Upper lobe of right lung (tissue), 1 donor: Measurements from ENCODE around the gene RAB8B. TPM values are rescaled to one million over a fixed set of nuclear protein-coding genes. Genes with fewer than 3 reads are reported as not detected.

Experiments used
- ATAC-seq: fragments of 200-7000 bp; cut with Tn5 transposase; one replicate; pipeline ENCODE4 v1.9.1; 2020; ENCODE audit warnings: mild to moderate bottlenecking, moderate library complexity
- DNase-seq: peaks from one replicate; pipeline ENCODE4 v3.0.0-alpha.2; 2020
- H3K27ac ChIP-seq: fragments of 200-600 bp; one replicate; pipeline ENCODE4 v1.8.0; 2022
- H3K27me3 ChIP-seq: fragments of 200-600 bp; one replicate; pipeline ENCODE4 v1.8.0; 2022; ENCODE audit warnings: mild to moderate bottlenecking
- H3K36me3 ChIP-seq: fragments of 200-600 bp; one replicate; pipeline ENCODE4 v1.8.0; 2022
- H3K4me1 ChIP-seq: fragments of 200-600 bp; one replicate; pipeline ENCODE4 v1.8.0; 2022
- H3K4me3 ChIP-seq: fragments of 200-600 bp; one replicate; pipeline ENCODE4 v1.8.0; 2022; ENCODE audit warnings: mild to moderate bottlenecking
- H3K9me3 ChIP-seq: fragments of 200-600 bp; one replicate; pipeline ENCODE4 v1.8.0; 2022
- intact Hi-C: fragments of 100-400 bp; cut with DNase I; formaldehyde crosslinking; loops from one replicate; pipeline ENCODE4 v1.11.0; 2022
- total RNA-seq: library from RNA; stranded (reverse); fragmentation: NEBNext Ultra II Directional; extraction: Animal tissue kit (Norgen Biotek cat#: 25700); gene quantifications from one replicate; pipeline ENCODE4 v1.2.1, GENCODE V29; 2021
- TF ChIP-seq, protein P1 (sequence below): fragments of 200-600 bp; IDR thresholded peaks from one replicate; pipeline ENCODE4 v1.8.0; 2022; ENCODE audit warnings: antibody characterized with exemption
- donor health status: DM: no; HTN: yes; CAD: no; lungs with severe emphysema.

Gene RAB8B
- total RNA-seq, 1 donor from 2014 or later: 54.5 TPM

DNA sequence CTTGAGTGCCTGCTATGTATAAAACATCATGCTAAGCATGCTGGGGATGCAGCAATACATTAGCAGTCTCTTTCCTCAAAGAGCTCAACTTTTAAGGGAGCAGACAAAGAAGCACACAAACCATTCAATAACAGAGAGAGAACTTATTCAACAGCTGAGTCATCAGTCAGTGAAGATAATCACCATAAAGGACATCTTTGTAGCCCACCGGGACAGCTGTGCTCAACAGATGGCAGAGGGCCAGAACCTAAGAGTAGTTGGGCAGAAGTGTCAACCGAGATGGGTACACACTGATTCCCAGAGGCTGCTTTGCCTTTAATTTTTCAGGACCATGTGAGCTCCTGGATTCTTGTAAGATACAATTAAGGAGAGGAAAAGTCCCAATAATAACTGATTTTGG, 4.2 kb upstream of the RAB8B start:
- no peaks in the 10 kb centered on the region for H3K27me3 ChIP-seq
- intact Hi-C loops: no loop called here
- no peaks in the 10 kb centered on the region for H3K9me3 ChIP-seq
- H3K27ac ChIP-seq: no peak overlapping the region
- no peaks in the 10 kb centered on the region for H3K4me1 ChIP-seq
- ATAC-seq: no peak
- no peak for DNase-seq
- TF ChIP-seq, protein P1, sequence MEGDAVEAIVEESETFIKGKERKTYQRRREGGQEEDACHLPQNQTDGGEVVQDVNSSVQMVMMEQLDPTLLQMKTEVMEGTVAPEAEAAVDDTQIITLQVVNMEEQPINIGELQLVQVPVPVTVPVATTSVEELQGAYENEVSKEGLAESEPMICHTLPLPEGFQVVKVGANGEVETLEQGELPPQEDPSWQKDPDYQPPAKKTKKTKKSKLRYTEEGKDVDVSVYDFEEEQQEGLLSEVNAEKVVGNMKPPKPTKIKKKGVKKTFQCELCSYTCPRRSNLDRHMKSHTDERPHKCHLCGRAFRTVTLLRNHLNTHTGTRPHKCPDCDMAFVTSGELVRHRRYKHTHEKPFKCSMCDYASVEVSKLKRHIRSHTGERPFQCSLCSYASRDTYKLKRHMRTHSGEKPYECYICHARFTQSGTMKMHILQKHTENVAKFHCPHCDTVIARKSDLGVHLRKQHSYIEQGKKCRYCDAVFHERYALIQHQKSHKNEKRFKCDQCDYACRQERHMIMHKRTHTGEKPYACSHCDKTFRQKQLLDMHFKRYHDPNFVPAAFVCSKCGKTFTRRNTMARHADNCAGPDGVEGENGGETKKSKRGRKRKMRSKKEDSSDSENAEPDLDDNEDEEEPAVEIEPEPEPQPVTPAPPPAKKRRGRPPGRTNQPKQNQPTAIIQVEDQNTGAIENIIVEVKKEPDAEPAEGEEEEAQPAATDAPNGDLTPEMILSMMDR: no peak
- no peak overlapping the region for H3K4me3 ChIP-seq
- H3K36me3 ChIP-seq: no peaks in the 10 kb centered on the region

DNA sequence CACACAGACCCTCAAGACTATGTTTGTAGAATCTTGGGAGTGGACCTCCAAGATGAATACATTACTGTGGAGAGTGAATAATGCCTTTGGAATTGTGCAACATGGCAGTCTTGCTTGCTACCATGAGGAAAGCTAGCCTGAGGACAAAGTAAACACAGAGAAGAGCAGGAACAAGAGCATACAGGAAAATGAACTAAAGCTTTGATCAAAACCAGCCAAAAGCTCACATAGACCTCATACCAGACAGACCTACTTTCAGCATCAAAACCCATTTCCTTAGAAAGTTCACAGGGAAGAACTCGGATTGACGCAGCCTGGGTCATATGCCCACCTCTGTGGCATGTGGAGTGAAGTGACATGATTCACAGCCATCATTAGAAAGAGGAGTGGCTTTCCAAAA, 3.3 kb upstream of the RAB8B start:
- DNase-seq (no peak), ATAC-seq (no peak)
- H3K9me3 ChIP-seq: no peaks in the 10 kb centered on the region
- no peak overlapping the region for H3K27ac ChIP-seq
- no peak overlapping the region for H3K4me3 ChIP-seq
- no peaks in the 10 kb centered on the region for H3K36me3 ChIP-seq
- intact Hi-C loops: no loop called here
- TF ChIP-seq, protein P1: no peak
- no peaks in the 10 kb centered on the region for H3K4me1 ChIP-seq
- no peaks in the 10 kb centered on the region for H3K27me3 ChIP-seq

DNA sequence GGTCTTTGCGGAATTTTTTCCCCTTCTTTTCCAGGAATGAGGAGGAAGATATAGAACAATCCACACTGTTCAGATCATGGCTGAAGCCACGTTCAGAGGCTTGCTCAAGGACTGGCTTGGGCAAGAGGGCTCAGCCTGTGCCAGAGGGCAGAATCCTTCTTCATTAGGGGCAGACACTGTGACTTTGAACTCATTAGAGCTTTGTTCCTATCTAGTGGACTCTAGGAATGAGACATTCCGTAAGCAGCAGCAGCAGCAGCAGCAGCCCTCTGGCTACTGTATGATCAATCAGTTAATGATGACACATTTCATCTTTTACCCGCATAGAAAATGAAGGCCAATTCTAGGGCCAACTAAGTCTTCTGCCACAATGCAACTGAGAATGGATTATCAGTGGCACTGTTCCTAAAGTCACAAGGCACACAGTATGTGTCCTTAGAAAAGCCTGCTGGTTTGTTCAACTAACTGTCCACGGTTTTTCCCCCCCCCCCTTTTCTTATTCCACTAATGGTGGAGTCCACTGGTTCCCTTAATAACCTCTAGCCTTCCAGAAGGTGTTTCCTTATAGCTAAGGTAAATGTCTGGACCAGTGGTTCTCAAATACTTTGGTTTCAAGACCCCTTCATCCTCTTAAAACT, 1.7 kb upstream of the RAB8B start:
- Histone ChIP-seq H3K36me3 (no peaks in the 10 kb centered on the region), H3K4me3 (no peak overlapping the region), H3K4me1 (peaks cover 12% of the 10 kb centered on the region), H3K27me3 (no peaks in the 10 kb centered on the region), H3K9me3 (no peaks in the 10 kb centered on the region), H3K27ac (no peak overlapping the region)
- no peak for DNase-seq
- TF ChIP-seq, protein P1: no peak
- intact Hi-C loops: no loop called here
- no peak for ATAC-seq

DNA sequence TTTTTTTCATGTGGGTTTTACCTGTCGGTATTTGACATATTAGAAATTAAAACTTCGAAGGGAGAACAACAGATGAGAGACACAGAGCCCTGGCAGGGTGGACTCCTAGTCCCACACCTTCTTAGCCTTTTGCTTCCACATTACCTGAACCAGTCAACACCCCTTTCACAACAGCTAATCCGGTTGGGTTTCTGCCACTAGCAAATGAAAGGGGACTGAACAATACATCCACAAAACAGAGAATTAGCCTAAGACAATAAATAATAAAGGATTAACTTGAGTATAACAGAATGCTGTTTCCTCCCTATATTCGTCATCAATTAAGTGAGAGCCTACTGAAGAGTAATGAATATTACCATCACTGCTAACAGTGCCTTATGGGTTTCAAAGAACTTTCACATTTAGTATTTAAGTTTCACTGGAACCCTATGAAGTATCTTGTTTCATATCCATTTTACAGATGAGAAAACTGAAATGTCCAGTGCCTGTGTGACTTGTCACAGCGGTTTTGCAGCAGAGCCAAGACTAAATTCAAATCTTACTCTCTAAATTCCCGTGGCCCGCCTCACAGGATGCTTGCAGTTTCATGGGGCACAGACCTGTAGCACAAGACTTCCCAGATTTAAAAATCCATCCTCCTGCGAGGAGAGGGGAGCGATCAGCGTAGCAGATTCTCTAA, 1.0 kb upstream of the RAB8B start:
- H3K4me3 ChIP-seq: peak overlapping the region; percentile 66
- intact Hi-C loops: no loop called here
- H3K4me1 ChIP-seq: peaks cover 19% of the 10 kb centered on the region
- no peaks in the 10 kb centered on the region for H3K27me3 ChIP-seq
- TF ChIP-seq, protein P1: no peak
- peak overlapping the region; percentile 58 for H3K27ac ChIP-seq
- H3K36me3 ChIP-seq: no peaks in the 10 kb centered on the region
- H3K9me3 ChIP-seq: no peaks in the 10 kb centered on the region
- DNase-seq (no peak), ATAC-seq (no peak)

DNA sequence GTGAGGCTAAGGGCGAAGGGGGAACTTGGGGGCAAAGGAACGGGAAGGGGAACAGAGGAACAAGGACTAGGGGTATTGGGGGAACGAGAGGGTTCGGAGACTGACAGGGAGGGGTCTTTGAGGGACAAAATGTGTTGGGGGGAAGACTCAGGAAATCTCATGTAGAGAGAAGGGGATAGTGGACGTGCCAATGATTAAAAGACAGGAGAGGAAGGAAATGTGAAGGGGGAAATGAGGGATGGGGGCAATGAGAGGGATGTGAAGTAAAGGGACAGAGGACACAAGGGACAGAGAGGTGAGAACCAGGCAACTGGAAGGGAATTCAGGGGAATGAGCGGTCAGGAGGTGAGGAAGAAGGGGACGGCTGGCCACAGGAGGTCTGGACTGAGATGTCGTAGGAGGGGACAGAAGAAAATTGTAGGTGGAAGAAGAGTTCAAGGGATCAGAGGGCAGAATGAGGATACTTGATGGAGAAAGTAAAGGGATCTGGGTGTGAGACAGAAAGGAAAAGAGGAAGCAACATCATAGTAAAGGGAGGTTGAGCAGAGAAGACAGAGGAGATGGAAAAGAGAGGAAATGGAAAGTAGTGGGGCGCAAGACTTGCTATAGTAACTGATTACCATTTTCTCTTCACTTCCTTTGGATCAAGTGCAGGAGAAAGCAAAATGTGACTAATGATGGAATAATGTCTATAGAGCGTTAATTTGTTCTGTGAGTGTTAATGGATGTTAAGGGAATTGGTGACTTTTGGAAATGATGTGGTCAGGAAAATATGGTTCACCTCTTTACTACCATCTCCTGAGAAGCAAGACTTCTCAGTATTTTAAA, 749 bp downstream of the RAB8B start:
- intact Hi-C loops: no loop called here
- Histone ChIP-seq H3K9me3 (no peaks in the 10 kb centered on the region), H3K27me3 (no peaks in the 10 kb centered on the region), H3K27ac (peak overlapping the region; percentile 80), H3K4me3 (peak overlapping the region; percentile 66), H3K4me1 (peaks cover 36% of the 10 kb centered on the region), H3K36me3 (no peaks in the 10 kb centered on the region)
- ATAC-seq (peak; percentile 2), DNase-seq (no peak)
- TF ChIP-seq, protein P1: no peak
